HCT116 (cell line): ENCODE data around the gene CBLB. TPM values are rescaled to one million over a fixed set of nuclear protein-coding genes. Genes with fewer than 3 reads are reported as not detected.
A peak's percentile ranks its signal among the peaks of the same experiment; 100 is the strongest.

Source experiments
- ATAC-seq: fragments of 200-7000 bp; cut with Tn5 transposase; 2 replicates; pipeline ENCODE4 v1.9.1; 2020; ENCODE audit warnings: mild to moderate bottlenecking, moderate library complexity
- BruUV-seq: library from RNA; stranded (reverse); fragments of 400-500 nt; replicated peaks from 2 replicates; lab custom pipeline; 2021; lab: Mats Ljungman, UMichigan
- CTCF ChIA-PET: fragments of 300-600 bp; sonication (Branson Sonifier 250); formaldehyde crosslinking; loops from one replicate; lab custom pipeline; 2021; ENCODE audit warnings: antibody characterized with exemption; lab: Charles Lee
- POLR2A ChIA-PET: fragments of 300-600, 350-600 bp; sonication (Branson Sonifier 250); formaldehyde crosslinking; loops from one replicate; lab custom pipeline; 2021; ENCODE audit warnings: antibody characterized with exemption; lab: Charles Lee
- RAD21 ChIA-PET, 2 experiments: fragments of 300-600 bp; sonication (Branson Sonifier 250); formaldehyde crosslinking; loops; one replicate each; lab custom pipeline; 2023; ENCODE audit warnings: low total read pairs in 2 of 2; ENCODE audit not compliant: uncharacterized antibody in 2 of 2, unreplicated experiment in 2 of 2, low non-redundant PET in 1 of 2; lab: Charles Lee
- DNase-seq: peaks from one replicate; pipeline ENCODE4 v3.0.0-alpha.2; 2010; ENCODE audit warnings: low read depth, low spot score
- H2AFZ ChIP-seq: fragments of 200-600 bp; shearing (Covaris generic), sonication (generic); 2 replicates; pipeline ENCODE4 v1.6.1; 2017; ENCODE audit warnings: low read depth, mixed run types, mixed read lengths, antibody characterized with exemption, low read length; ENCODE audit not compliant: poor library complexity, severe bottlenecking
- H3K27ac ChIP-seq: 2 replicates; pipeline ENCODE4 v1.5.1; 2012; ENCODE audit warnings: low read depth, low read length
- H3K27me3 ChIP-seq: fragments of 200-600 bp; sonication (generic); 2 replicates; pipeline ENCODE4 v1.6.1; 2016; ENCODE audit warnings: mixed run types, low read length, mixed read lengths; ENCODE audit not compliant: insufficient read depth
- H3K36me3 ChIP-seq, 2 experiments: fragments of 200-500 bp in 1 of 2; fragments of 200-600 bp in 1 of 2; sonication (Bioruptor generic) in 1 of 2; sonication (generic) in 1 of 2; 2 replicates each; pipeline versions ENCODE4 v1.5.1 to v1.6.1; 2014 to 2016; ENCODE audit warnings: low read length in 2 of 2, inconsistent platforms in 1 of 2, mixed read lengths in 1 of 2, mixed run types in 1 of 2; ENCODE audit not compliant: insufficient read depth in 2 of 2, control insufficient read depth in 1 of 2
- H3K4me1 ChIP-seq, 2 experiments: fragments of 200-600 bp in 1 of 2; sonication (generic) in 1 of 2; 2 replicates each; pipeline versions ENCODE4 v1.5.1 to v1.6.1; 2012 to 2017; ENCODE audit warnings: low read length in 2 of 2, inconsistent platforms in 1 of 2, mild to moderate bottlenecking in 1 of 2, mixed read lengths in 1 of 2, mixed run types in 1 of 2, moderate library complexity in 1 of 2; ENCODE audit not compliant: insufficient read depth in 2 of 2, control insufficient read depth in 1 of 2
- H3K4me2 ChIP-seq: fragments of 200-600 bp; sonication (generic); 2 replicates; pipeline ENCODE4 v1.6.1; 2017; ENCODE audit warnings: mixed run types, low read length, mixed read lengths
- H3K4me3 ChIP-seq, 2 experiments: fragments of 200-600 bp in 1 of 2; sonication (generic) in 1 of 2; replicated peaks in 1 of 2; 2 replicates each; pipeline ENCODE4 v1.5.1; 2011 to 2016; ENCODE audit warnings: low read length in 2 of 2, control low read depth in 1 of 2, low read depth in 1 of 2, mild to moderate bottlenecking in 1 of 2, mixed read lengths in 1 of 2, mixed run types in 1 of 2
- H3K79me2 ChIP-seq: fragments of 200-600 bp; sonication (generic); 2 replicates; pipeline ENCODE4 v1.6.1; 2017; ENCODE audit warnings: mild to moderate bottlenecking, mixed run types, low read length, moderate library complexity, mixed read lengths; ENCODE audit not compliant: insufficient read depth
- H3K9ac ChIP-seq: fragments of 200-600 bp; sonication (generic); 2 replicates; pipeline ENCODE4 v1.6.1; 2016; ENCODE audit warnings: low read length, mixed read lengths
- H3K9me2 ChIP-seq: fragments of 200-600 bp; sonication (generic), shearing (Covaris generic); 2 replicates; pipeline ENCODE4 v1.6.1; 2017; ENCODE audit warnings: mixed run types, mild to moderate bottlenecking, moderate library complexity; ENCODE audit not compliant: insufficient read depth
- H3K9me3 ChIP-seq, 2 experiments: fragments of 200-500 bp in 1 of 2; fragments of 200-600 bp in 1 of 2; sonication (Bioruptor generic) in 1 of 2; sonication (generic) in 1 of 2; 2 replicates each; pipeline ENCODE4 v1.6.1; 2014 to 2017; ENCODE audit warnings: low read length in 2 of 2, mixed read lengths in 2 of 2, inconsistent platforms in 1 of 2, low read depth in 1 of 2, mild to moderate bottlenecking in 1 of 2, mixed run types in 1 of 2, moderate library complexity in 1 of 2; ENCODE audit not compliant: control insufficient read depth in 1 of 2, insufficient read depth in 1 of 2
- H4K20me1 ChIP-seq: fragments of 200-600 bp; sonication (generic), shearing (Covaris generic); 2 replicates; pipeline ENCODE4 v1.6.1; 2017; ENCODE audit warnings: mixed run types, mild to moderate bottlenecking, moderate library complexity; ENCODE audit not compliant: insufficient read depth
- CBX3 ChIP-seq: IDR thresholded peaks from 2 replicates; pipeline ENCODE4 v1.6.1; 2012; ENCODE audit warnings: low read depth
- CTCF ChIP-seq, 3 experiments: fragments of 200-600 bp in 1 of 3; sonication (generic) in 1 of 3; IDR thresholded peaks in 2 of 3; conservative IDR thresholded peaks in 1 of 3; 2 replicates each; pipeline ENCODE4 v1.5.1; 2012 to 2017; ENCODE audit warnings: low read depth in 2 of 3, low read length in 2 of 3, antibody characterized with exemption in 1 of 3, borderline replicate concordance in 1 of 3, control low read depth in 1 of 3, mild to moderate bottlenecking in 1 of 3, mixed read lengths in 1 of 3, mixed run types in 1 of 3, moderate library complexity in 1 of 3; ENCODE audit not compliant: insufficient read depth in 1 of 3
- ELF1 ChIP-seq: IDR thresholded peaks from 2 replicates; pipeline ENCODE4 v1.6.1; 2012; ENCODE audit warnings: low read depth, borderline replicate concordance
- EZH2phosphoT487 ChIP-seq: fragments of 200-600 bp; IDR thresholded peaks from 2 replicates; pipeline ENCODE4 v1.6.1; 2018; ENCODE audit warnings: antibody characterized with exemption, borderline replicate concordance
- RAD21 ChIP-seq: IDR thresholded peaks from 2 replicates; pipeline ENCODE4 v1.6.1; 2012; ENCODE audit warnings: low read depth, mild to moderate bottlenecking
- SP1 ChIP-seq: IDR thresholded peaks from 2 replicates; pipeline ENCODE4 v1.6.1; 2012; ENCODE audit warnings: low read depth
- TCF7L2 ChIP-seq: IDR thresholded peaks from 2 replicates; pipeline ENCODE4 v1.7.0; 2011; ENCODE audit warnings: borderline replicate concordance, inconsistent platforms; ENCODE audit not compliant: insufficient read depth, insufficient read length; ENCODE audit errors: extremely low read depth
- intact Hi-C: fragments of 100-400 bp; cut with micrococcal nuclease; formaldehyde crosslinking; loops from 2 replicates; pipeline ENCODE4 v1.10.0; 2022
- total RNA-seq: library from RNA; stranded (reverse); gene quantifications from one replicate; pipeline ENCODE4 v1.2.1, GENCODE V29; 2021; ENCODE audit not compliant: unreplicated experiment

CBLB gene
- total RNA-seq, 1 experiment from 2014 or later: 10.4 TPM

DNA sequence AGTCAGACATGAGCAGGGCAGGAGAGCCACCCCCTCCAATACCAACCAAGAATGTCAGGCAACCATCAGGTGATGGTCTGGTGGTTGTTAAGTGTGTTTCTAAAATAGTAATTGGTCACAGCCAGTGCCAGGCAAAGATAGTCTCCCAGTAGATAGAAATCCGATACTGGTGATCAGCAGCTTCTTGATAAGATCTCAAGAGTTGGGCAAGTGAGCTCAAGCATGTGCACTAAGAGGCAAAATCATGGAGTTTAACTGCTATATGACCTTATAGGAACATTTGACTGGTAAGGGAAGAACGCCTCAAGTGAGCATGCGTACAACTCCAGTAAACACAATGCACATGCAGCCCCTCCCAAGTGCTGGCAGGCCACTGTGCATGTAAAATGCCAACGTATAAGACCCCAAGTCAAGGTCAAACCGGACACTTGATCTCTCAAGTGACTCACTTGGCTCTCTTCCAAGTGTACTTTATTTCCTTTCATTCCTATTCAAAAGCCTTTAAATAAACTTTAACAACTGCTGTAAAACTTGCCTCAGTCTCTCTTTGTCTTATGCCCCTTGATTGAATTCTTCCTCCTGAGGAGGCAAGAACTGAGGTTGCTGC is 36.0 kb upstream of the CBLB start:
- H3K9me2 ChIP-seq: peaks cover 2% of the 10 kb centered on the region; the same call in 1 of the 2 replicates
- ChIA-PET RAD21 (no interaction called here), CTCF (no interaction called here), POLR2A (no interaction called here)
- no peaks in the 10 kb centered on the region for H3K27me3 ChIP-seq
- no peaks in the 10 kb centered on the region for H3K79me2 ChIP-seq
- no TSS peak for BruUV-seq
- H3K27ac ChIP-seq: no peak overlapping the region
- peaks cover 0 to 4% of the 10 kb centered on the region in 2 experiments; a peak in 1 of 4 replicates for H3K4me1 ChIP-seq
- DNase-seq (no peak), ATAC-seq (no peak)
- H2AFZ ChIP-seq: no peak overlapping the region
- intact Hi-C loops: no loop called here
- H3K36me3 ChIP-seq: no peaks in the 10 kb centered on the region
- no peak overlapping the region for H3K4me2 ChIP-seq
- H3K9ac ChIP-seq: no peak overlapping the region
- H3K9me3 ChIP-seq: no peaks in the 10 kb centered on the region
- TF ChIP-seq CTCF (IDR thresholded peaks at IDR 0.05 in 2 of 3, conservative IDR thresholded peaks at IDR 0.05 in 1 of 3; ENCODE audit: borderline replicate concordance in 1 of 3, insufficient read depth in 1 of 3, low read depth in 2 of 3, low read length in 2 of 3): no peak
- TF ChIP-seq EZH2phosphoT487: no peak
- peak; percentile 23 for TF ChIP-seq TCF7L2
- no peak overlapping the region for H3K4me3 ChIP-seq
- no peaks in the 10 kb centered on the region for H4K20me1 ChIP-seq

GRCh38 chr3:105904251-105904650 is 35.4 kb upstream of the CBLB start:
- ATAC-seq: no peak
- CTCF ChIA-PET: no interaction called here
- Histone ChIP-seq H3K27me3 (no peaks in the 10 kb centered on the region), H2AFZ (no peak overlapping the region), H3K36me3 (no peaks in the 10 kb centered on the region), H3K4me2 (no peak overlapping the region), H3K4me1 (peaks cover 0 to 4% of the 10 kb centered on the region in 2 experiments; a peak in 1 of 4 replicates), H3K4me3 (no peak overlapping the region), H4K20me1 (no peaks in the 10 kb centered on the region), H3K79me2 (no peaks in the 10 kb centered on the region), H3K9me2 (peaks cover 2% of the 10 kb centered on the region; the same call in 1 of the 2 replicates), H3K9me3 (no peaks in the 10 kb centered on the region), H3K9ac (no peak overlapping the region), H3K27ac (no peak overlapping the region)
- POLR2A ChIA-PET: no interaction called here
- intact Hi-C loops: no loop called here
- RAD21 ChIA-PET: no interaction called here
- no TSS peak for BruUV-seq
- TF ChIP-seq RAD21 (no peak), TCF7L2 (no peak), ELF1 (no peak), EZH2phosphoT487 (no peak), CBX3 (no peak), SP1 (no peak)
- DNase-seq: no peak
